ENCODE measurements around the gene SYNDIG1.

DNA sequence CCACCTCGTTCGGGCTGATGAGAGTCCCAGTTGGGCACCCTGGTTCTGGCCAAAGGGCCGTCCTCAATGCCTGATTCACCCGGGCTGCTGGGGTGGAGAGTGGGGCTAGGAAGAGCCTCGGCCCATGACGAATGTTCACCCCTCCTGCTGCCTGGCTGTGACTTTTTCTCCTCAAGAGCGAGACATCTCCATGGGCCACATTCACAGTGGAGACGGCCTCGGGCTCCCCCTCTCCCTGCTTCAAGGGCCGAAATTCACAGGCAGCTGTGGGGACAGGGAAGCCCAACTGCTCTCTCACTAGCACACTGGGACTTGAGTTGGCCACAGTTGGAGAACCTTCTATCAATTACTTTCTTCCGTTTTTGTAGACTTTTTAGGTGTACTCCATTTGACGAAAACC is 138.0 kb downstream of the SYNDIG1 start:
- TF ChIP-seq POLR2A (IDR thresholded peaks at IDR 0.05) = no peak
- TF ChIP-seq, protein P1, sequence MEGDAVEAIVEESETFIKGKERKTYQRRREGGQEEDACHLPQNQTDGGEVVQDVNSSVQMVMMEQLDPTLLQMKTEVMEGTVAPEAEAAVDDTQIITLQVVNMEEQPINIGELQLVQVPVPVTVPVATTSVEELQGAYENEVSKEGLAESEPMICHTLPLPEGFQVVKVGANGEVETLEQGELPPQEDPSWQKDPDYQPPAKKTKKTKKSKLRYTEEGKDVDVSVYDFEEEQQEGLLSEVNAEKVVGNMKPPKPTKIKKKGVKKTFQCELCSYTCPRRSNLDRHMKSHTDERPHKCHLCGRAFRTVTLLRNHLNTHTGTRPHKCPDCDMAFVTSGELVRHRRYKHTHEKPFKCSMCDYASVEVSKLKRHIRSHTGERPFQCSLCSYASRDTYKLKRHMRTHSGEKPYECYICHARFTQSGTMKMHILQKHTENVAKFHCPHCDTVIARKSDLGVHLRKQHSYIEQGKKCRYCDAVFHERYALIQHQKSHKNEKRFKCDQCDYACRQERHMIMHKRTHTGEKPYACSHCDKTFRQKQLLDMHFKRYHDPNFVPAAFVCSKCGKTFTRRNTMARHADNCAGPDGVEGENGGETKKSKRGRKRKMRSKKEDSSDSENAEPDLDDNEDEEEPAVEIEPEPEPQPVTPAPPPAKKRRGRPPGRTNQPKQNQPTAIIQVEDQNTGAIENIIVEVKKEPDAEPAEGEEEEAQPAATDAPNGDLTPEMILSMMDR (IDR thresholded peaks at IDR 0.05) = no peak

Measured in uterus (tissue), 2 donors.